ENCODE measurements around the gene PLA2G6. TPM values are rescaled to one million over a fixed set of nuclear protein-coding genes. Genes with fewer than 3 reads are reported as not detected.

PLA2G6 gene
- total and polyA plus RNA-seq, 12 donors, result 6.9 to 324 (median 72.6) TPM

DNA sequence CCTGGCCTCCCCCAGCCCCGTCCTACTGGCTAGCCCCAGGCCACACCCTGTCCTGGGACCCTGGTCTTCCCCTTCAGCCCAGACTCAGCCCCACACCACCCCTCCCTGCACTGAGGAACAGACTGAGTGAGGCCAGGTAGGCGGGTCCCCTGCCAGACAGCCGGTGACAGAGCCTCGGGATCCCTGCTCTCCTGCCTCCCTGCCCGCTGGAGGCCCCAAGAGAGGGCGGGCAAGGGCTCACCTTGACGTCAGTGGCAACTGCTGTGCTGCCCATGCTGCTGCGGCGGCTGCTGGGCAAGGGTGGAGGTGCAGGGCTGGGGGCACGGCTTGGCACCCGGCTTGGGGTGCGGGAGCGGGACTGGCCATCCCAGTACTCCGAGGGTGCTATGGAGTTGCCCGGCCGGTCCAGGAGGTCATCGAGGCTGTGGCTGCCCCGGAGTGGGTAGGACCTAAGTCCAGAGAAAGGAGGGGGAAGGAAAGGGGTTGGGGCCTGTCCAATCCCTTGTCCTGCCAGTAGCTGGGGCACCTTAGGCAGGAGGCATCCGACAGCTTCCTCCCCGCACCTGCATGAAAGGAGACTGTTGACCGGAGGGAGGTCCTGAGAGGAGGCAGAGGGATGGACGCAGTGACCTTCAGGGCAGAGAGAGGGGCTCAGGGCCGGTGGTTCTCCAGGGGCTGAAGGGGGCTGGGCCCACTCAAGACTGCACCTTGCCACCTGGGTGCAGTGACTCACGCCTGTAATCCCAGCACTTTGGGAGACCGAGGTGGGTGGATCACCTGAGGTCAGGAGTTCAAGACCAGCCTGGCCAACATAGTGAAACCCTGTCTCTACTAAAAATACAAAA, 95.4 kb downstream of the PLA2G6 start:
- WGBS, 4 donors, result 90 to 97% (median 90%) methylated on average over 9 to 25 of the region's 25 CpGs
- H3K27me3 ChIP-seq, result peaks cover 20% of the 10 kb centered on the region

GRCh38 chr22:38085501-38085900, 96.1 kb downstream of the PLA2G6 start:
- WGBS, 4 donors, result 71 to 84% (median 80%) methylated on average over 4 to 5 of the region's 5 CpGs
- DNase-seq, result no peak

More for the DNA sequence above, 95.4 kb downstream of the PLA2G6 start:
- intact Hi-C loops (cut with DNase I), result no loop called here
- Histone ChIP-seq H3K4me3 (no peak overlapping the region), H3K4me1 (replicated peaks in 1 of 2) (peaks cover 20% of the 10 kb centered on the region in 2 donors), H3K9me3 (replicated peaks in 1 of 3) (no peaks in the 10 kb centered on the region), H3K36me3 (replicated peaks in 1 of 2) (no peaks in the 10 kb centered on the region), H3K27ac (no peak overlapping the region)
- TF ChIP-seq, protein P1, sequence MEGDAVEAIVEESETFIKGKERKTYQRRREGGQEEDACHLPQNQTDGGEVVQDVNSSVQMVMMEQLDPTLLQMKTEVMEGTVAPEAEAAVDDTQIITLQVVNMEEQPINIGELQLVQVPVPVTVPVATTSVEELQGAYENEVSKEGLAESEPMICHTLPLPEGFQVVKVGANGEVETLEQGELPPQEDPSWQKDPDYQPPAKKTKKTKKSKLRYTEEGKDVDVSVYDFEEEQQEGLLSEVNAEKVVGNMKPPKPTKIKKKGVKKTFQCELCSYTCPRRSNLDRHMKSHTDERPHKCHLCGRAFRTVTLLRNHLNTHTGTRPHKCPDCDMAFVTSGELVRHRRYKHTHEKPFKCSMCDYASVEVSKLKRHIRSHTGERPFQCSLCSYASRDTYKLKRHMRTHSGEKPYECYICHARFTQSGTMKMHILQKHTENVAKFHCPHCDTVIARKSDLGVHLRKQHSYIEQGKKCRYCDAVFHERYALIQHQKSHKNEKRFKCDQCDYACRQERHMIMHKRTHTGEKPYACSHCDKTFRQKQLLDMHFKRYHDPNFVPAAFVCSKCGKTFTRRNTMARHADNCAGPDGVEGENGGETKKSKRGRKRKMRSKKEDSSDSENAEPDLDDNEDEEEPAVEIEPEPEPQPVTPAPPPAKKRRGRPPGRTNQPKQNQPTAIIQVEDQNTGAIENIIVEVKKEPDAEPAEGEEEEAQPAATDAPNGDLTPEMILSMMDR (IDR thresholded peaks at IDR 0.05), result no peak
- no peak for TF ChIP-seq POLR2A (IDR thresholded peaks at IDR 0.05)
- no peak for DNase-seq

GRCh38 chr22:38085056-38085455, 96.6 kb downstream of the PLA2G6 start:
- H3K9me3 ChIP-seq (replicated peaks in 1 of 3), result no peaks in the 10 kb centered on the region
- DNase-seq, result no peak
- H3K36me3 ChIP-seq (replicated peaks in 1 of 2), result no peaks in the 10 kb centered on the region
- TF ChIP-seq, protein P1 (IDR thresholded peaks at IDR 0.05), result no peak
- no peak for TF ChIP-seq POLR2A (IDR thresholded peaks at IDR 0.05)
- peaks cover 23 to 26% of the 10 kb centered on the region in 2 donors for H3K4me1 ChIP-seq (replicated peaks in 1 of 2)
- 94 to 96% (median 95%) methylated on average over 9 to 12 of the region's 12 CpGs for WGBS, 4 donors
- H3K27ac ChIP-seq, result no peak overlapping the region
- intact Hi-C loops (cut with DNase I), result no loop called here
- peaks cover 20% of the 10 kb centered on the region for H3K27me3 ChIP-seq
- H3K4me3 ChIP-seq, result no peak overlapping the region

More at GRCh38 chr22:38085501-38085900, 96.1 kb downstream of the PLA2G6 start:
- no peak overlapping the region for H3K4me3 ChIP-seq
- peaks cover 20% of the 10 kb centered on the region for H3K27me3 ChIP-seq
- no peaks in the 10 kb centered on the region for H3K36me3 ChIP-seq (replicated peaks in 1 of 2)
- peaks cover 23 to 26% of the 10 kb centered on the region in 2 donors for H3K4me1 ChIP-seq (replicated peaks in 1 of 2)
- TF ChIP-seq POLR2A (IDR thresholded peaks at IDR 0.05), result no peak
- TF ChIP-seq, protein P1 (IDR thresholded peaks at IDR 0.05), result no peak
- H3K27ac ChIP-seq, result no peak overlapping the region
- no peaks in the 10 kb centered on the region for H3K9me3 ChIP-seq (replicated peaks in 1 of 3)
- intact Hi-C loops (cut with DNase I), result no loop called here

DNA sequence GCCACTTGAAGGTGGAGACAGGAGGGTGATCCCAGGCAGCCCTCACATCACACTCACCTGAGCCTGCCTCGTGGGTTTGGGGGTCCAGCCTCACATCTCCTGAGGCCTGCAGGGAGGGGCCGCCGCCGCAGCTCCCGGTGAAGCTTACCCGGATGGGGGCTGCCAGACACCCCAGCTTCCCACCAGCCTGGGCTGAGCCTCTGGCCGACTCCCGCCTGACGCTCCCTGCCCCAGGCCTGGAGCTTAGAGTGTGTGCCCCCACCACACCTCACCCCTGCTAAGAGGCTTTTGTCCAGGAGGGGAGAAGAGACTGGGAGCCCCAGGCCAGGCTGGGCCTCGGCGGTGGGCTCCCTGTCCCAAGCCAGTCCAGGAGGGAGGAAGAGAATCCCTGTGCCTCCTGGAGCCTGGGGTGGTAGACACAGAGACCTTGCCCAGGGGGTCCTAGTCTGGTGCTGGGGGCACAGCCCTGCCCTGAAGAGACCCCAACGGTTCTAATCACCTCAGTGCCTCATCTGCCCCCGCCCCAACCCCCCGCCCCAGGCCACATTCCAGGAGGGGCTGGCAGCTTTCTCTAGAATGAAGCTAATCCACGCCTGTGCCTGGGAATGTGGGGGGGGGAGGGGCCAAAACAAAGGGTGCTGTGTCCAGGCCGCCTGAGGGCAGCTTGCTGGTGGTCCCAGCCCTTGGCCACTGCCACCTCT, 97.5 kb downstream of the PLA2G6 start, which contains the start of gene SLC16A8:
Gene SLC16A8, minus strand, starts transcription at position 254 of the 701 bp plus-strand sequence. CDS start 1,311 bp downstream, outside the sequence.
- Histone ChIP-seq H3K4me1 (replicated peaks in 1 of 2) (peaks cover 22 to 26% of the 10 kb centered on the region in 2 donors), H3K36me3 (replicated peaks in 1 of 2) (no peaks in the 10 kb centered on the region), H3K4me3 (no peak within 1 kb of the TSS), H3K27me3 (peaks cover 20% of the 10 kb centered on the region), H3K27ac (no peak within 1 kb of the TSS), H3K9me3 (replicated peaks in 1 of 3) (no peaks in the 10 kb centered on the region)
- intact Hi-C loops (cut with DNase I), result no loop called here
- WGBS, 4 donors, result 44 to 85% (median 83%) methylated on average over 3 to 16 of the region's 16 CpGs; no CpG with 5 or more reads in 1 of the 4 donors
- DNase-seq, result no peak
- TF ChIP-seq, protein P1 (IDR thresholded peaks at IDR 0.05), result no peak
- no peak for TF ChIP-seq POLR2A (IDR thresholded peaks at IDR 0.05)

Data from adrenal gland (tissue), 12 donors.